ENCODE results near the gene ANKH. TPM values are rescaled to one million over a fixed set of nuclear protein-coding genes. Genes with fewer than 3 reads are reported as not detected.

Gene ANKH
- total RNA-seq, 1 donor from 2014 or later = 45.0 TPM

DNA sequence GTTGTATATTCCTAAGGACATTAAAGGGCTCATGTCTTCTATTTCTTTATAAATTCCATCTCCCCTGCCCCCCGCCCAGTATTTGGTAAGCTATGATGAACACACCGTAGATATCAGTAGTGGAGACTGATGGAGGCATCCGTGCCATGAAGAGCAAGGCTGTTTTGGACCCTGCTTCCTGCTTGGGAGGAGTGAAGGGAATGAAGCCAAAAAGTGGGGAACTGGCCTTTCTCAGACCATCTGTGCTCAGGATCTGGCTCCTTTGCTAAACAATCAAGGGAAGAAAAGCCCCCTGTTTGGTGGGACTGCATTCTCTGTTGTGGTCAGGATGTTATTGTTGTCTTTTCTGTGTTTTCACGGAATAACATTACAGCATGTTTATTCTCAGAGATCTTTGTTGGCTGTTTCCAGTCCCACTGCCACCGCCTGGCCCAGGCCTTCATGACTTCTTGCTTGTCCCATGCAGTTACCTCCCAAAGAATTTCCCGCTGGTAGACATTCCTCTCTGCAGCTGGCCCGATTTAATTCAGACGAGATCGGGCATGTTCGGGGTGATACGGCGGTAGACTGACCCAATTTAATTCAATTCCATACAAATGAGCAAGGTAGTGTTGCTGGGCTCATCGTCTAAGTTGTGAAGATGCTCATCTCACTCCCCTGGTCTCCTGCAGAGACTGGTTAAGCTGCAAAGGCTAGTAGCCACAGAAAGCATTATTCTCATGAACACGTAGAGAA is 31.4 kb upstream of the ANKH start:
- no peaks in the 10 kb centered on the region for H3K9me3 Mint-ChIP-seq
- H3K27ac Mint-ChIP-seq = no peak overlapping the region
- H3K36me3 Mint-ChIP-seq (ENCODE audit: low read depth) = no peaks in the 10 kb centered on the region
- DNase-seq (ENCODE audit: low spot score) = no peak
- peaks cover 3% of the 10 kb centered on the region for H3K27me3 Mint-ChIP-seq (ENCODE audit: low read depth)
- H3K4me1 Mint-ChIP-seq (ENCODE audit: low read depth) = peaks cover 4% of the 10 kb centered on the region
- intact Hi-C loops (cut with micrococcal nuclease) = no loop called here
- no peak overlapping the region for H3K4me3 Mint-ChIP-seq (ENCODE audit: low read depth)

DNA sequence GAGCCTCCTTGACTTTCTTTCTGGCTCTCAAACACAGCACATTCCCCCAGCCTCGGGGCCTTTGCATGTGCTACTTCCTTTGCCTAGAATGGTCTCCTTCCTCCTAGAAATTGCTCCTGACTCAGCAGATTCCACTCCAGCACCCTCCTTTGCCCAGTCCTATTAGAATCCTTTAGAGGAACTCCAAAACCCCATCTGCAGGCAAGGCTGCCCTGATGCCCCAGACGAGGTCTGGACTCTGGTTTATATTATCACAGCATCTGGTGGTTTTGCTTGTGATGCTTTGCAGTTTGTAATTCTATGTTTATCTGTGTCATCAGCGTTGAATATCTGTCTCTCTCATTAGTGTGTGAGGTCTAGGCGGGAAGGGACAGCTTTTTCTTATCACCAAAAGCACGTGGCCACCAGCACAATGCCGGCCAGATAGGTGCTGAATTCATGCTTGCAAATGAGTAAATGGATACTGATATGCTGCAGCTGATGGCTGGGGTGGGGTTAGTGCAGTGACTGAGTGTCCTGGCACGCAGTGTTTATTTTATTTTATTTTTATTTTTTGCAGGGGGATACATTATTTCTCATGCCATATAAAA is 30.0 kb upstream of the ANKH start:
- H3K9me3 Mint-ChIP-seq = no peaks in the 10 kb centered on the region
- DNase-seq (ENCODE audit: low spot score) = no peak
- H3K27me3 Mint-ChIP-seq (ENCODE audit: low read depth) = peaks cover 3% of the 10 kb centered on the region
- intact Hi-C loops (cut with micrococcal nuclease) = no loop called here
- H3K36me3 Mint-ChIP-seq (ENCODE audit: low read depth) = no peaks in the 10 kb centered on the region
- H3K4me1 Mint-ChIP-seq (ENCODE audit: low read depth) = peaks cover 4% of the 10 kb centered on the region
- no peak overlapping the region for H3K4me3 Mint-ChIP-seq (ENCODE audit: low read depth)
- H3K27ac Mint-ChIP-seq = no peak overlapping the region

DNA sequence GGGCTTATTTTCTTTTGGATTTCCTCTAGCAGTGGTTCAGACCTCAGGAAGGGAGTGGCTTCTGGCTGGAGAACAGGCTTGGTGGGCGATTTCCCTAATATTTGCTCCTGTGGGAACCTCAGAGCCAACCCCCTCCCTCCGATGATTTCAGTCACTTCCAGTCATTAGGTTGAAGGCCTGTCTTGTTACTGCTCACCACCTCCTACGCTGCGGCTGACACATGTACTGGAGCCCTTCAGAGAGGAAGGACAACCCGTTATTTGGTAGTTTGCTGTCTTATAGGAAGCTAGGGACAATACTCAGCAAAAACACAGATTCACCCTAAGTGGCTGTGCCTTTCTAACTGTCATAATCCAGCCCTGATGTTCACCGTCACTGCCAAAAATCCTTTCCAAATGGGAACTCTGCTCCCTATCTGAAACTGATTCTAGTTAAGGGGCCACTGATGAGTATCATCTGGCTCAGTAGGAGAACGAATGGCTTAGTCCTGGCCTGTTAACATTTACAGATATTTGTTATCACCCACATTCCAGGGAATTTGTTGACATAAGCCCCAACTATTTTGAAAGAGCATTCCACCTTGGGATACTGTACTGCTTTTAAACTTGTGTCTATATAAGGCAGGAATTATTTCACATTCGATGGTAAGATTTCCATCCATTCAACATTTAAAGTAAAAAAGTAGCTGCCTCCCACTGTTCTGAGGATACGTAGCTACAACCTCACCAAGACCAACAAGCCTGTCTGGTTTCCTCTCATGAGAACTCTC is 29.3 kb upstream of the ANKH start:
- Mint-ChIP-seq H3K9me3 (no peaks in the 10 kb centered on the region), H3K36me3 (ENCODE audit: low read depth) (no peaks in the 10 kb centered on the region), H3K4me3 (ENCODE audit: low read depth) (no peak overlapping the region), H3K27me3 (ENCODE audit: low read depth) (peaks cover 3% of the 10 kb centered on the region), H3K27ac (no peak overlapping the region), H3K4me1 (ENCODE audit: low read depth) (peaks cover 4% of the 10 kb centered on the region)
- intact Hi-C loops (cut with micrococcal nuclease) = no loop called here
- DNase-seq (ENCODE audit: low spot score) = no peak

DNA sequence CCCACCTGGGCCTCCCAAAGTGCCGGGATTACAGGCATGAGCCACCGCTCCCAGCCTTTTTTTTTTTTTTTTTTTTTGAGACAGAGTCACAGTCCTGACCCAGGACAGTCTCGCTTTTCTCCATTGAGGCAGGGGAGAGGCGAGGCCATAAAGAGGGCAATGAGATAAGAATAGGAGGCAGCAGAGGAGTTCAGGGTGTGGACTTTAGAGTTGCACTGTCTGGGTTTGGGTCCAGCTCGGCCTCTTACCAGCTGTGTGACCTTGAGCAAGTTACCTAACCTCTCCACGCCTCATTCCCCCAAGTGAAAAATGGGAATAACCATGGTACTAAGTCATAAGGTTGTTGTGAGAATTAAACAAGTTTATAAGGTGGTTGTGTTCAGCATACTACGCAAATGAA is 24.6 kb upstream of the ANKH start:
- no peaks in the 10 kb centered on the region for H3K9me3 Mint-ChIP-seq
- no peaks in the 10 kb centered on the region for H3K36me3 Mint-ChIP-seq (ENCODE audit: low read depth)
- peaks cover 1% of the 10 kb centered on the region for H3K27me3 Mint-ChIP-seq (ENCODE audit: low read depth)
- no peak for DNase-seq (ENCODE audit: low spot score)
- intact Hi-C loops (cut with micrococcal nuclease) = no loop called here
- no peaks in the 10 kb centered on the region for H3K4me1 Mint-ChIP-seq (ENCODE audit: low read depth)
- no peak overlapping the region for H3K4me3 Mint-ChIP-seq (ENCODE audit: low read depth)
- H3K27ac Mint-ChIP-seq = no peak overlapping the region

DNA sequence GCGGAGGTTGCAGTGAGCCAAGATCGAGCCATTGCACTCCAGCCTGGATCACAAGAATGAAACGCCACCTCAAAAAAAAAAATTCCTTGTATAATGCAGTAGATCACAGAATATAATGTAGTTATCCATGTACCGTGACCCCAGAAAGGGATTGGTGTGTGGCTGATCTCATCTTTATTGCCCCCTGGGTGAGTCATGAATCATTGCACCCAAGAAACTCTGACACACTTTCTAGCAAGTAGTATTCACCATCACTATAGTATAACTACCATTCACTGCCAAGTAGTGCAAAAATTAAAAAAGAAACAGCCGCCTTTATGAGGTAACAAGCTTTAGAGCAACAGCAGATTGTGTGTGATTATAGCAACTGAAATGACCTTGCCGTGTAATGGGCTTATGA is 23.7 kb upstream of the ANKH start:
- intact Hi-C loops (cut with micrococcal nuclease) = no loop called here
- no peak overlapping the region for H3K4me3 Mint-ChIP-seq (ENCODE audit: low read depth)
- peaks cover 1% of the 10 kb centered on the region for H3K27me3 Mint-ChIP-seq (ENCODE audit: low read depth)
- no peak overlapping the region for H3K27ac Mint-ChIP-seq
- H3K4me1 Mint-ChIP-seq (ENCODE audit: low read depth) = peaks cover 2% of the 10 kb centered on the region
- no peak for DNase-seq (ENCODE audit: low spot score)
- H3K9me3 Mint-ChIP-seq = no peaks in the 10 kb centered on the region
- no peaks in the 10 kb centered on the region for H3K36me3 Mint-ChIP-seq (ENCODE audit: low read depth)

DNA sequence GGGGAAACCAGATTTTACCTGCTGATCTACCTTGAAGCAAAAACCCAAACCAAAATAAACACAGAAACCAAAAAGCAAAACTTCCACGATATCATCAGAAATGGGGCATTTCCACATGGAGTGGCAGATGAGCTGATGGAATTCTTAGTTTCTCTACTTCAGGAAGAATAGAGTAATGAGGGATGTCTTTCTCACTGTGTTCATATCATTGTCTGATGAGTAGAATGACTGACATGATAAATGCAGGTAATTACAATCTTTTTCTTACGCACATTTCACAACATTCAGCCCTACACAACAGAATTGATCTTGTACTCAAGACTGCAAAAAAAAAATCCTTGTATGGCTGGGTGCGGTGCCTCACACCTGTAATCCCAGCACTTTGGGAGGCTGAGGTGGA is 23.2 kb upstream of the ANKH start:
- intact Hi-C loops (cut with micrococcal nuclease) = no loop called here
- H3K4me1 Mint-ChIP-seq (ENCODE audit: low read depth) = peaks cover 2% of the 10 kb centered on the region
- H3K36me3 Mint-ChIP-seq (ENCODE audit: low read depth) = no peaks in the 10 kb centered on the region
- H3K27me3 Mint-ChIP-seq (ENCODE audit: low read depth) = peaks cover 1% of the 10 kb centered on the region
- H3K27ac Mint-ChIP-seq = no peak overlapping the region
- no peaks in the 10 kb centered on the region for H3K9me3 Mint-ChIP-seq
- H3K4me3 Mint-ChIP-seq (ENCODE audit: low read depth) = no peak overlapping the region
- DNase-seq (ENCODE audit: low spot score) = no peak

DNA sequence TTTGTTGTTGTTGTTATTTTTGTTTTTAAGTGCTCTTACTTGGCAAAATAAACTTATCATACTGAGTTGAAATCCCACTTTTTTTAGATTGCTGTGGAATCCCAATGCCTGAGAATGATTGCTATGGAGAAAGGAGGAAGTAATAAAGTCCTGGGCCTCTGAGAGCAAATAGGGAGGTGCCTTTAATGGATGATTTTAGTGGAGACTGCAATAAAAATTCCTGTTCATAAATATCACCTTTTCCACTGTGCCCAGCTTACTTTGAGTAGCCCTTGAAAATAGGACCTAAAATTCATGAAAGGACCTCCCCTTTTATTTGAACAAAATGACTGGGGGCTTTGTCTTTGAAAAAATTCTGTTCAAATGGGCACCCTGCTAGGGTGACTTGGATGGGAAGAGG is 21.8 kb upstream of the ANKH start:
- Mint-ChIP-seq H3K4me3 (ENCODE audit: low read depth) (no peak overlapping the region), H3K36me3 (ENCODE audit: low read depth) (no peaks in the 10 kb centered on the region), H3K27me3 (ENCODE audit: low read depth) (peaks cover 6% of the 10 kb centered on the region), H3K4me1 (ENCODE audit: low read depth) (peaks cover 2% of the 10 kb centered on the region), H3K9me3 (no peaks in the 10 kb centered on the region), H3K27ac (no peak overlapping the region)
- no peak for DNase-seq (ENCODE audit: low spot score)
- intact Hi-C loops (cut with micrococcal nuclease) = no loop called here

DNA sequence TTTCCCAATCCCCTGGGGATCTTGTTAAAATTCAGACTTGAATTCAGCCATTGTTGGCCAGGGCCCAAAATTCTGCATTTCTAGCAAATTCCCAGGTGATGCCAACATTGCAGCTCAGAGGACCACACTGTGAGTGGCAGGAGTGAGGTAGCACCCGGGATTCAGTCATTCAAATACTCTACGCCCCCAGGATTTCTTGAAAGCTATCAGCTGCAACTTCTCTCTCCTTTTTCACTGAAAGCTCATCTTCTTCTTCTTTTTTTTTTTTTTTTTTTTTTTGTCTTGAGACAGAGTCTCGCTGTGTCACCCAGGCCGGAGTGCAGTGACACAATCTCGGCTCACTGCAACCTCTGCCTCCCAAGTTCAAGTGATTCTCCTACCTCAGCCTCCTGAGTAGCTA is 19.3 kb upstream of the ANKH start:
- Mint-ChIP-seq H3K4me1 (ENCODE audit: low read depth) (peaks cover 2% of the 10 kb centered on the region), H3K9me3 (no peaks in the 10 kb centered on the region), H3K27me3 (ENCODE audit: low read depth) (peaks cover 6% of the 10 kb centered on the region), H3K36me3 (ENCODE audit: low read depth) (no peaks in the 10 kb centered on the region), H3K4me3 (ENCODE audit: low read depth) (no peak overlapping the region), H3K27ac (no peak overlapping the region)
- intact Hi-C loops (cut with micrococcal nuclease) = no loop called here
- no peak for DNase-seq (ENCODE audit: low spot score)

DNA sequence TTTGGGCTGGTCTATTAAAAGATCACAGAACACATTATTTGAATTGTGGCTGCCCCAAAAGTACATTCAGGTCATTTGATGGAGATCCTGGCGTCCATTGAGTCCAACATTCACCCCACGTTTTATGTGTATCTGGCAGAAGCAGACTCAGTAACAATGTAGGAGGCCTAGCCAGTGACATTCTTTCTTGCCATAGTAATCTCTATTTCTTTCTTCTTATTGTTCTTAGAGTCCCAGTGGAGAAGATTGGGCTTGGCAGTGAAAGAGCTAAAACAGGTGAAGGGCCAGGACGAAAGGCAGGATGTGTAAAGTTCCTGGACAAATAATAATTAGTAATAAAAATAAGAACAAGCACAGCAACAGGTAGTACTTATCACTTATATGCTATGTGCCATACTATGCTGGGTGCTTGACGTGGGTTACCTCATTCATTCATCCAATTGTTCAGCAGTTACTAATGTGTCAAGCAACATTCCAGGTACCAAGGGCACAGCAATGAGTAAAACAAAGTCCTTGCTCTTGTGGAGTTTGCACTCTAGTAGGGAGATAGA is 12.6 kb upstream of the ANKH start:
- Mint-ChIP-seq H3K36me3 (ENCODE audit: low read depth) (no peaks in the 10 kb centered on the region), H3K27me3 (ENCODE audit: low read depth) (peaks cover 10% of the 10 kb centered on the region), H3K4me1 (ENCODE audit: low read depth) (no peaks in the 10 kb centered on the region), H3K9me3 (no peaks in the 10 kb centered on the region), H3K27ac (no peak overlapping the region), H3K4me3 (ENCODE audit: low read depth) (no peak overlapping the region)
- intact Hi-C loops (cut with micrococcal nuclease) = no loop called here
- DNase-seq (ENCODE audit: low spot score) = no peak

DNA sequence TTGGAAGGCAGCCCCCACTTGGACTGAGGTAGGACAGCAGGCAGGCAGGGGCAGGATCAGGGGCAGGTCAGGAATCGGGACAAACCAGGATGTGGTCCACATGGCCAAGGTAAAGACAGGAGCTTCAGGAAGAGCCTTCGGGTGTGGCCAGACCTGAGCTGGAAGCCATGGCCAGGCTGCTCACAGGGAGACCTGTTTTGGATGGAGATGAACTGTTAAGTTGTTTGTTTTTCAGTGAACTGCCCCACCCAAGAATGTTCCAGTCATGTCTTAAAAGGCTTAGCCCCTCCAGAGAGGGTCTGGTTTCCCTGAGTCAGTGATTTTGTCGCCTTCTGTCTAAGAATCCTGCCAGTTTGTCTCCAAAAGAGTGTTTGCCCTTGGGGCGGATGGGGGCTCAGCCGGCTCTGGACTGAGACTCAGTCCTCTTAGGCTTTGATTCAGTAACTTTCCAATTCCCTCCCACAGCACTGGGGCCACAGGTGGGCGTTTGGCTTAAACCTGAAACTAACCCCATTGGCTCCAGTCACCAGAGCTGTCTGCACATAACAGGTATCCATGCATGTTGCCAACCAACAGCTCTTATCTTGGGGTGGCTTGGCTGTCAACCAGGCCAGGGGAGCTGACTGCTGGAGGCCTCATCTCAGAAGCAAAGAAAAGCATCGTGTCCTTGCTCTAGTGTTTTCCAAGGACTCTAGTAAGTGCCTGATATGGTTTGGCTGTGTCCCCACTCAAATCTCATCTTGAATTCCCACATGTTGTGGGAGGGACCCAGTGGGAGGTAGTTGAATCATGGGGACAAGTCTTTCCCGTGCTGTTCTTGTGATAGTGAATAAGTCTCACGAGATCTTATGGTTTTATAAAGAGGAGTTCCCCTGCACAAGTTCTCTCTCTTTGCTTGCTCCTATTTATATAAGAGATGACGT is 11.3 kb upstream of the ANKH start:
- no peak for DNase-seq (ENCODE audit: low spot score)
- H3K9me3 Mint-ChIP-seq = no peaks in the 10 kb centered on the region
- no peaks in the 10 kb centered on the region for H3K4me1 Mint-ChIP-seq (ENCODE audit: low read depth)
- no peaks in the 10 kb centered on the region for H3K36me3 Mint-ChIP-seq (ENCODE audit: low read depth)
- H3K4me3 Mint-ChIP-seq (ENCODE audit: low read depth) = no peak overlapping the region
- intact Hi-C loops (cut with micrococcal nuclease) = no loop called here
- peaks cover 10% of the 10 kb centered on the region for H3K27me3 Mint-ChIP-seq (ENCODE audit: low read depth)
- no peak overlapping the region for H3K27ac Mint-ChIP-seq

DNA sequence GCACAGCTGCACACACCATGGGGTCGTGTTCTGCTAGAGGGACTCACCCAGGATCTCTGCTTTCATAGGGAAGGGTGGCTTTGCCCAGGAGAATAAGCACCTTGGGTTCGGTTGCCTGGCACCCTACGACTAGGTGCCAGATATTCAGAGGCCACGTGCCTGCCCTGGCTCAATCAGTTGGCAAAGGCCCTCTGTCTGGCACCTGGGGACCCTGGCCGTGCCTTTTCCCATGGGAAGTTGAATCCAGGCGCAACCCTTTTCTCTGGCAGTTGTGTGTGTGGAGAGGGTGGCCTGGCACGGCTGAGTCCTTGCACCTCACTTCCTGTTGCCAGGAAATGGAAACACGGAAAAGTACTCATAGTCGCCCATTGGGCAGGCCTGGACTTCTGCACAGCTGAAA is 10.2 kb upstream of the ANKH start:
- H3K4me3 Mint-ChIP-seq (ENCODE audit: low read depth) = no peak overlapping the region
- intact Hi-C loops (cut with micrococcal nuclease) = no loop called here
- H3K9me3 Mint-ChIP-seq = no peaks in the 10 kb centered on the region
- no peak overlapping the region for H3K27ac Mint-ChIP-seq
- H3K36me3 Mint-ChIP-seq (ENCODE audit: low read depth) = no peaks in the 10 kb centered on the region
- no peak for DNase-seq (ENCODE audit: low spot score)
- H3K4me1 Mint-ChIP-seq (ENCODE audit: low read depth) = no peaks in the 10 kb centered on the region
- H3K27me3 Mint-ChIP-seq (ENCODE audit: low read depth) = peaks cover 14% of the 10 kb centered on the region

DNA sequence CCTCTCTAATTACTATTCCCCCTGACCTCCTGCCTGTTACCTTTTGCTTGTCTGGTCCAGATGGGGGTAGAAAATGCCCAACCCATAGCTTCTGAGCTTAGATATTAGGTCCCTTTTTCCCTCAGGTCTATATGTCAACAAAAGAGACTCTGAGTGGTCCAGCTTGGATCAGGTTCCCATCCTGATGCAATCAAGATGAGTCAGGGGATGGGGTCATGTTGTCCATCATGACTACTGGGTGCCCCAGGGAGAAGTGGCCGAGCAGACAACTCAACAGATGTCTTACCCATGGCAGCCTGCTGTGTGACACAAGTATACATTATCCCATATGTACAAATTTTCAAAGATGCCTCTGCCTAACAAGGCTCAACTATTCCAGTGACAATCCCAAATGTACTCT is 9.1 kb upstream of the ANKH start:
- Mint-ChIP-seq H3K27ac (no peak overlapping the region), H3K36me3 (ENCODE audit: low read depth) (no peaks in the 10 kb centered on the region), H3K4me3 (ENCODE audit: low read depth) (no peak overlapping the region), H3K9me3 (no peaks in the 10 kb centered on the region), H3K27me3 (ENCODE audit: low read depth) (peaks cover 25% of the 10 kb centered on the region), H3K4me1 (ENCODE audit: low read depth) (no peaks in the 10 kb centered on the region)
- DNase-seq (ENCODE audit: low spot score) = no peak
- intact Hi-C loops (cut with micrococcal nuclease) = no loop called here
